ENCODE data around the gene GAGE10. TPM values are rescaled to one million over a fixed set of nuclear protein-coding genes. Genes with fewer than 3 reads are reported as not detected.
"Not testable (repeated sequence)": the region's sequence is repeated elsewhere in the genome, so short reads cannot be mapped to it uniquely, and the experiment has no call there.

GAGE10 gene
- total RNA-seq, 1 donor from 2014 or later: not detected

- Histone ChIP-seq H3K4me2 (ENCODE audit: low read length) (no peak overlapping the region), H3K9me3 (ENCODE audit: insufficient read depth, low read depth, low read length) (no peaks in the 10 kb centered on the region), H3K27ac (ENCODE audit: low read depth, low read length) (no peak overlapping the region), H3K79me2 (ENCODE audit: insufficient read depth, low read length) (no peaks in the 10 kb centered on the region), H4K20me1 (ENCODE audit: insufficient read depth, low read length) (no peaks in the 10 kb centered on the region), H3K27me3 (ENCODE audit: insufficient read depth, low read length) (no peaks in the 10 kb centered on the region), H2AFZ (ENCODE audit: low read depth, low read length) (no peak overlapping the region), H3K4me3 (ENCODE audit: insufficient read depth, low read depth, low read length) (no peak overlapping the region), H3K36me3 (ENCODE audit: insufficient read depth, low read length) (no peaks in the 10 kb centered on the region), H3K4me1 (ENCODE audit: insufficient read depth, low read length) (no peaks in the 10 kb centered on the region), H3K9ac (ENCODE audit: low read length) (no peak overlapping the region)
- Mint-ChIP-seq H3K4me3 (ENCODE audit: unreplicated experiment) (no peak overlapping the region), H3K36me3 (ENCODE audit: low read depth, unreplicated experiment) (peaks cover 1% of the 10 kb centered on the region), H3K27ac (ENCODE audit: unreplicated experiment) (no peak overlapping the region), H3K9me3 (ENCODE audit: unreplicated experiment) (no peaks in the 10 kb centered on the region), H3K27me3 (ENCODE audit: low read depth, unreplicated experiment) (peaks cover 7% of the 10 kb centered on the region), H3K4me1 (ENCODE audit: low read depth, unreplicated experiment) (no peaks in the 10 kb centered on the region)
- no peak for TF ChIP-seq EZH2 (IDR thresholded peaks at IDR 0.05; ENCODE audit: insufficient read depth, low read length)
- no peak for TF ChIP-seq CTCF (IDR thresholded peaks at IDR 0.05; ENCODE audit: insufficient read depth, low read depth, low read length)
- FAIRE-seq: no peak
- DNase-seq (ENCODE audit: low read depth): no peak
These were observed 2.7 kb upstream of the GAGE10 start for GRCh38 chrX:49300703-49301102.

GRCh38 chrX:49307775-49308174 is 4.3 kb downstream of the GAGE10 start:
- H3K27ac Mint-ChIP-seq (ENCODE audit: unreplicated experiment); H3K9me3 Mint-ChIP-seq (ENCODE audit: unreplicated experiment); FAIRE-seq: not testable (repeated sequence)

GRCh38 chrX:49308604-49309269 is 5.3 kb downstream of the GAGE10 start:
- Histone ChIP-seq H3K79me2 (ENCODE audit: insufficient read depth, low read length) (no peaks in the 10 kb centered on the region), H3K9ac (ENCODE audit: low read length) (no peak overlapping the region), H3K36me3 (ENCODE audit: insufficient read depth, low read length) (no peaks in the 10 kb centered on the region), H3K4me2 (ENCODE audit: low read length) (peak overlapping the region; percentile 85), H3K4me3 (ENCODE audit: insufficient read depth, low read depth, low read length) (peak overlapping the region; percentile 1), H3K9me3 (ENCODE audit: insufficient read depth, low read depth, low read length) (no peaks in the 10 kb centered on the region), H3K27me3 (ENCODE audit: insufficient read depth, low read length) (no peaks in the 10 kb centered on the region), H4K20me1 (ENCODE audit: insufficient read depth, low read length) (no peaks in the 10 kb centered on the region), H3K27ac (ENCODE audit: low read depth, low read length) (no peak overlapping the region), H2AFZ (ENCODE audit: low read depth, low read length) (peak overlapping the region; percentile 26), H3K4me1 (ENCODE audit: insufficient read depth, low read length) (no peaks in the 10 kb centered on the region)
- Mint-ChIP-seq H3K27ac (ENCODE audit: unreplicated experiment) (no peak overlapping the region), H3K36me3 (ENCODE audit: low read depth, unreplicated experiment) (no peaks in the 10 kb centered on the region), H3K4me1 (ENCODE audit: low read depth, unreplicated experiment) (peaks cover 8% of the 10 kb centered on the region), H3K4me3 (ENCODE audit: unreplicated experiment) (peak overlapping the region; percentile 11), H3K9me3 (ENCODE audit: unreplicated experiment) (no peaks in the 10 kb centered on the region), H3K27me3 (ENCODE audit: low read depth, unreplicated experiment) (peaks cover 5% of the 10 kb centered on the region)
- no peak for TF ChIP-seq EZH2 (IDR thresholded peaks at IDR 0.05; ENCODE audit: insufficient read depth, low read length)
- TF ChIP-seq CTCF (IDR thresholded peaks at IDR 0.05; ENCODE audit: insufficient read depth, low read depth, low read length): no peak
- no peak for FAIRE-seq
- no peak for DNase-seq (ENCODE audit: low read depth)

More at GRCh38 chrX:49307775-49308174, 4.3 kb downstream of the GAGE10 start:
- not testable (repeated sequence) for H3K4me1 ChIP-seq (ENCODE audit: insufficient read depth, low read length); H3K4me1 Mint-ChIP-seq (ENCODE audit: low read depth, unreplicated experiment); H3K27ac ChIP-seq (ENCODE audit: low read depth, low read length); H3K36me3 Mint-ChIP-seq (ENCODE audit: low read depth, unreplicated experiment); H3K4me3 ChIP-seq (ENCODE audit: insufficient read depth, low read depth, low read length); H3K36me3 ChIP-seq (ENCODE audit: insufficient read depth, low read length); H3K9me3 ChIP-seq (ENCODE audit: insufficient read depth, low read depth, low read length); H4K20me1 ChIP-seq (ENCODE audit: insufficient read depth, low read length); H2AFZ ChIP-seq (ENCODE audit: low read depth, low read length); H3K9ac ChIP-seq (ENCODE audit: low read length); H3K27me3 ChIP-seq (ENCODE audit: insufficient read depth, low read length); H3K4me2 ChIP-seq (ENCODE audit: low read length); H3K79me2 ChIP-seq (ENCODE audit: insufficient read depth, low read length); DNase-seq (ENCODE audit: low read depth); H3K27me3 Mint-ChIP-seq (ENCODE audit: low read depth, unreplicated experiment); H3K4me3 Mint-ChIP-seq (ENCODE audit: unreplicated experiment)

All from astrocyte (in vitro differentiated cells and primary cell).